GM23248 (cell line): ENCODE measurements around the gene SNTA1.

Experiments used
- EZH2 ChIP-seq: fragments of 200-600 bp; sonication (generic); IDR thresholded peaks from 2 replicates; pipeline ENCODE4 v1.6.1; 2018; ENCODE audit warnings: antibody characterized with exemption, mild to moderate bottlenecking; ENCODE audit not compliant: insufficient read depth, poor library complexity, severe bottlenecking
- EZH2phosphoT487 ChIP-seq: fragments of 200-600 bp; sonication (generic); IDR thresholded peaks from 2 replicates; pipeline ENCODE4 v1.6.1; 2018; ENCODE audit warnings: antibody characterized with exemption, moderate library complexity, mild to moderate bottlenecking, low read depth; ENCODE audit not compliant: insufficient read depth

GRCh38 chr20:33441142-33441955 is 2.2 kb downstream of the SNTA1 start:
- TF ChIP-seq EZH2 (no peak), EZH2phosphoT487 (no peak)
